ENCODE measurements around the gene SIRT3.

DNA sequence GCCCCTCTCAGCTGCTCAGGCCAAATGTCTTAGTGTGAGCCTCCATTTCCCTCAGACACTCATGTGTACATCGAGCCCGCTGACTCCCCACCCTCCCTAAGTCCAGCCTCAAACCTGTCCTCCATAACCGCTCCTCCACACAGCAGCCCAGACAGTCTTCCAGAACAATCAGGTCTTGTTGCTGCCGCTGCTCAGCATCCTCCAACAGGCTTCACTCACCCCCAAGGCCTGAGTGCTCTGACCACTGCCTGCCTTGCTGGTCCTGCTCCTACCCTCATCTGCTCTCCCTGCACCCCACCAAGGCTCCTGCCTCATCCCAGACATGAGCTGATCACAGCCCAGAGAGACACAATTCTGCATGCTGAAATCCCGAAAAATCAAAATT, 17.7 kb upstream of the SIRT3 start:
- TF ChIP-seq, protein P1, sequence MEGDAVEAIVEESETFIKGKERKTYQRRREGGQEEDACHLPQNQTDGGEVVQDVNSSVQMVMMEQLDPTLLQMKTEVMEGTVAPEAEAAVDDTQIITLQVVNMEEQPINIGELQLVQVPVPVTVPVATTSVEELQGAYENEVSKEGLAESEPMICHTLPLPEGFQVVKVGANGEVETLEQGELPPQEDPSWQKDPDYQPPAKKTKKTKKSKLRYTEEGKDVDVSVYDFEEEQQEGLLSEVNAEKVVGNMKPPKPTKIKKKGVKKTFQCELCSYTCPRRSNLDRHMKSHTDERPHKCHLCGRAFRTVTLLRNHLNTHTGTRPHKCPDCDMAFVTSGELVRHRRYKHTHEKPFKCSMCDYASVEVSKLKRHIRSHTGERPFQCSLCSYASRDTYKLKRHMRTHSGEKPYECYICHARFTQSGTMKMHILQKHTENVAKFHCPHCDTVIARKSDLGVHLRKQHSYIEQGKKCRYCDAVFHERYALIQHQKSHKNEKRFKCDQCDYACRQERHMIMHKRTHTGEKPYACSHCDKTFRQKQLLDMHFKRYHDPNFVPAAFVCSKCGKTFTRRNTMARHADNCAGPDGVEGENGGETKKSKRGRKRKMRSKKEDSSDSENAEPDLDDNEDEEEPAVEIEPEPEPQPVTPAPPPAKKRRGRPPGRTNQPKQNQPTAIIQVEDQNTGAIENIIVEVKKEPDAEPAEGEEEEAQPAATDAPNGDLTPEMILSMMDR (IDR thresholded peaks at IDR 0.05), result no peak
- no peak for TF ChIP-seq EZH2phosphoT487 (IDR thresholded peaks at IDR 0.05)

All from neural progenitor cell (in vitro differentiated cells).